Osteoblast (primary cell): Measurements from ENCODE around the gene GRM4. TPM values are rescaled to one million over a fixed set of nuclear protein-coding genes. Genes with fewer than 3 reads are reported as not detected.
A peak's percentile ranks its signal among the peaks of the same experiment; 100 is the strongest.

Experiments used
- DNase-seq: peaks from one replicate; pipeline ENCODE4 v3.0.0; 2011; ENCODE audit warnings: low spot score, mixed read lengths; ENCODE audit not compliant: insufficient read length; ENCODE audit errors: missing footprints
- H2AFZ ChIP-seq: 2 replicates; pipeline ENCODE4 v1.6.0; 2011; ENCODE audit warnings: mild to moderate bottlenecking, low read length
- H3K27ac ChIP-seq: 2 replicates; pipeline ENCODE4 v1.5.1; 2011; ENCODE audit warnings: mild to moderate bottlenecking, low read depth, low read length, moderate library complexity
- H3K27me3 ChIP-seq: 2 replicates; pipeline ENCODE4 v1.6.0; 2012; ENCODE audit warnings: mild to moderate bottlenecking, control low read depth, inconsistent platforms, low read length, moderate library complexity; ENCODE audit not compliant: insufficient read depth
- H3K36me3 ChIP-seq: 2 replicates; pipeline ENCODE4 v1.5.1; 2011; ENCODE audit warnings: mild to moderate bottlenecking, low read length, control low read depth, moderate library complexity; ENCODE audit not compliant: insufficient read depth
- H3K4me1 ChIP-seq: 2 replicates; pipeline ENCODE4 v1.5.1; 2011; ENCODE audit warnings: mild to moderate bottlenecking, low read length, control low read depth, moderate library complexity; ENCODE audit not compliant: insufficient read depth
- H3K4me2 ChIP-seq: 2 replicates; pipeline ENCODE4 v1.6.0; 2011; ENCODE audit warnings: mild to moderate bottlenecking, low read length; ENCODE audit not compliant: insufficient read depth
- H3K4me3 ChIP-seq: fragments of 200-600 bp; sonication (generic); 3 replicates; pipeline ENCODE4 v1.5.1; 2012; ENCODE audit warnings: mild to moderate bottlenecking, low read length, inconsistent platforms; ENCODE audit not compliant: insufficient read depth
- H3K79me2 ChIP-seq: 2 replicates; pipeline ENCODE4 v1.6.0; 2012; ENCODE audit warnings: mild to moderate bottlenecking, low read length, control low read depth, inconsistent platforms; ENCODE audit not compliant: insufficient read depth
- H3K9me3 ChIP-seq: 2 replicates; pipeline ENCODE4 v1.5.1; 2011; ENCODE audit warnings: low read depth, low read length, control low read depth
- H4K20me1 ChIP-seq: 2 replicates; pipeline ENCODE4 v1.6.0; 2012; ENCODE audit warnings: mild to moderate bottlenecking, low read length, control low read depth; ENCODE audit not compliant: insufficient read depth
- CTCF ChIP-seq: IDR thresholded peaks from 2 replicates; pipeline ENCODE4 v1.5.1; 2011; ENCODE audit warnings: mild to moderate bottlenecking, low read depth, low read length, moderate library complexity; ENCODE audit errors: extremely low read depth
- total RNA-seq: library from RNA; depleted of rRNA; stranded (reverse); fragments of >200 nt; gene quantifications from 2 replicates; pipeline ENCODE4 v1.2.3, GENCODE V29; 2012

The GRM4 gene
- total RNA-seq, 1 donor: 0.36 TPM

DNA sequence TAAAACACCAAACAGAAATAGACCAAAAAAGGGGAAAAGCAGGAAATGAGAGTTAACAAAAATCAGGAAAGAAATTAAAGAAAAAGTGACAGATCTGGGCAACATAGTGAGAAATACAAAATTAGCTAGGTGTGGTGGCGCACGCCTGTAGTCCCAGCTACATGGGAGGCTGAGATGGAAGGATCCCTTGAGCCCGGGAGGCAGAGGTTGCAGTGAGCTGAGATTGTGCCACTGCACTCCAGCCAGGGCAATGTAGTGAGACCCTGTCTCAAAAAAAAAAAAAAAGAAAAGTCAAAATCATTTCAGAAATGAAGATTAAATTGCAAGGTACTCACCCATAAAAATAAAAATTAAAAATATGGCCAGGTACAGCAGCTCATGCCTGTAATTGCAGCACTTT is 13.0 kb upstream of the GRM4 start:
- TF ChIP-seq CTCF: no peak
- Histone ChIP-seq H3K4me2 (no peak overlapping the region), H4K20me1 (no peaks in the 10 kb centered on the region), H3K9me3 (peaks cover 3% of the 10 kb centered on the region), H3K4me3 (no peak overlapping the region), H3K79me2 (no peaks in the 10 kb centered on the region), H2AFZ (no peak overlapping the region), H3K27me3 (peaks cover 10% of the 10 kb centered on the region), H3K4me1 (no peaks in the 10 kb centered on the region), H3K27ac (no peak overlapping the region), H3K36me3 (no peaks in the 10 kb centered on the region)
- no peak for DNase-seq

- no peaks in the 10 kb centered on the region for H4K20me1 ChIP-seq
- H3K4me1 ChIP-seq: no peaks in the 10 kb centered on the region
- H3K27ac ChIP-seq: no peak overlapping the region
- no peak overlapping the region for H3K4me2 ChIP-seq
- peaks cover 3% of the 10 kb centered on the region for H3K9me3 ChIP-seq
- H3K36me3 ChIP-seq: no peaks in the 10 kb centered on the region
- no peaks in the 10 kb centered on the region for H3K79me2 ChIP-seq
- TF ChIP-seq CTCF: no peak
- peaks cover 20% of the 10 kb centered on the region for H3K27me3 ChIP-seq
- peak; percentile 73 for DNase-seq
- no peak overlapping the region for H2AFZ ChIP-seq
- no peak overlapping the region for H3K4me3 ChIP-seq
Measured at GRCh38 chr6:34157851-34158250, 12.0 kb upstream of the GRM4 start.

DNA sequence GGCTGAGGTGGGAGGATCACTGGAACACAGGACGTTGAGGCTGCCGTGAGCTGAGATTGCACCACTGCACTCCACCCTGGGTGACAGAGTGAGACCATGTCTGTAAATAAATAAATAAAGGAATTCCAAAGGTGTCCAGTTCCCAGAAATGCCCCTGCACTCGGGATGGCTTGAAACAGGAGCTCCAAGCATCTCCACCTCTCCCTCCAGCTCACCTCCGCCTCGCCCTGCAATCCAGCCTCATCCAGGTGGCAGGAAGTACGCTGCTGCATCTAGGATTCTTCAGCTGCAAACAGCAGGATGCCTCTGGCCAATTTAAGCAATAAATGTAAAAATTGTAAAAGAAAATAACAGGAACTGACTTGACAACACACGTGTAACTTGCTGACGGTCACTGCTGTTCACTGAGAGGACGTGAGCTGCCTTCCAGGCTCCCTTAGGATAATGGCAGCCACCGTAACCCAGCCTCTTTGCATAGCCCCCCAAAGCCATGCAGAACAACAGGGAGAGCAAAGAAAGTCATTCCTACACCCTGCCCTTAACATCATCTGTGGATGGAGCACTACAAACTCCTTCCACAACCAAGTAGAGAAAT is 11.4 kb upstream of the GRM4 start:
- Histone ChIP-seq H4K20me1 (no peaks in the 10 kb centered on the region), H3K9me3 (peaks cover 3% of the 10 kb centered on the region), H3K79me2 (no peaks in the 10 kb centered on the region), H2AFZ (no peak overlapping the region), H3K4me1 (no peaks in the 10 kb centered on the region), H3K4me2 (no peak overlapping the region), H3K27ac (no peak overlapping the region), H3K27me3 (peaks cover 24% of the 10 kb centered on the region), H3K4me3 (no peak overlapping the region), H3K36me3 (no peaks in the 10 kb centered on the region)
- DNase-seq: peak; percentile 69
- TF ChIP-seq CTCF: no peak

DNA sequence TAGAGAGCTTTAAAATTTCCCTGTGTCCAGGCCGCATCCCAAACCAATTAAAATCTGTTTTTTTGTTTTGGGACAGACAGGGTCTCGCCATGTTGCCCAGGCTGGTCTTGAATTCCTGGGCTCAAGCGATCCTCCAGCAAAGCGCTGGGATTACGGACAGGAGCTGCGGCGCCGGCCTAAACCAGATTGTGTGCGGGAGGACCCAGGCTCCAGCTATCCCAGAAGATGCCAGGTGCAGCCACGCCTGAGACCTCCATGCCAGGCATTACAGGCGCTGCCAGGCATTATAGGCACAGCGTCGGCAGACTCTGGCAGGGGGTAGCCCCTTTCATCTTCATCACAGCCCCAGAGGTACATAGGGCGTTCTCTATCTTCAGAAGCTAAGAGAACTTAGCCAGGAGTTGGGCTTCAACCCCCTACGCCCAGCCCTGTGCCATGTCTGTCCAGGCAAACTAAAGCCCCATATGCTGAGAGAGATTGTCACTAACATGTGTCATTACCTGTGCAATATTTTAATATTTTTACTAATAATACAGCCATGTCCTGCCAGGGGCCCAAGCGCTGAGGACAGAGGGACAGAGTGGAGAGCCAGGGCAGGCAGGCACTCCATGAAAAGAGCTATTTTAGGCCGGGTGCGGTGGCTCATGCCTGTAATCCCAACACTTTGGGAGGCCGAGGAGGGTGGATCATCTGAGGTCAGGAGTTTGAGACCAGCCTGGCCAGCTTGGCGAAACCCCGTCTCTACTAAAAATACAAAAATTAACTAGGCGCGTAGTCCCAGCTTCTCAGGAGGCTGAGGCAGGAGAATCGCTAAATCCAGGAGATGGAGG is 9.8 kb upstream of the GRM4 start:
- Histone ChIP-seq H3K27me3 (peaks cover 36% of the 10 kb centered on the region), H3K4me2 (no peak overlapping the region)
- no peak for TF ChIP-seq CTCF

More for the DNA sequence above, 9.8 kb upstream of the GRM4 start:
- Histone ChIP-seq H3K27ac (no peak overlapping the region), H3K4me1 (no peaks in the 10 kb centered on the region), H3K9me3 (peaks cover 3% of the 10 kb centered on the region), H3K79me2 (no peaks in the 10 kb centered on the region), H2AFZ (no peak overlapping the region), H4K20me1 (no peaks in the 10 kb centered on the region), H3K4me3 (no peak overlapping the region), H3K36me3 (no peaks in the 10 kb centered on the region)
- peak; percentile 66 for DNase-seq
